ENCODE data around the gene CCDC171. TPM values are rescaled to one million over a fixed set of nuclear protein-coding genes. Genes with fewer than 3 reads are reported as not detected.
"Not testable (repeated sequence)": the region's sequence is repeated elsewhere in the genome, so short reads cannot be mapped to it uniquely, and the experiment has no call there.

CCDC171 gene
- total and polyA plus RNA-seq, 4 experiments from 2014 or later: 0.11 to 1.9 (median 1.0) TPM

DNA sequence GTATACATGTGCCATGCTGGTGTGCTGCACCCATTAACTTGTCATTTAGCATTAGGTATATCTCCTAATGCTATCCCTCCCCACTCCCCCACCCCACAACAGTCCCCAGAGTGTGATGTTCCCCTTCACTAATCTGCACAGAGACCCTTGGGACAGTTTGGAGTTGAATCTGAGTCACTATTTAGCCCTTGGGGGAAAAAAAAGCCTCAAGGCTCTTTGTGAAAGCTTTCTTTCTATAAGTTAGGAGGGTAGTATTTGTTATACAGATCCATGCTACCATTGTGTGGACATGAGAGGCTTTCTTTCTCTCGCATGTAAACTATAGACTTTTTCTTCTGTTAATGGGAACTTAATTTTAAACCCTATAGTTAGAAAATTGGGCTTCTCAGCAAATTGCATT, 40.1 kb downstream of the CCDC171 start:
- DNase-seq; H3K27ac ChIP-seq (ENCODE audit: low read depth, low read length); H3K36me3 ChIP-seq (ENCODE audit: insufficient read depth, low read length); H3K36me3 Mint-ChIP-seq; POLR2A ChIA-PET (ENCODE audit: partially characterized antibody); H3K27ac Mint-ChIP-seq; CTCF ChIA-PET (ENCODE audit: partially characterized antibody); H3K27me3 Mint-ChIP-seq; H3K9me3 ChIP-seq (ENCODE audit: control insufficient read depth in 1 of 2, low read length in 2 of 2); H3K4me3 Mint-ChIP-seq; H3K4me1 ChIP-seq (ENCODE audit: insufficient read depth, low read length); H3K4me1 Mint-ChIP-seq; H3K4me3 ChIP-seq (ENCODE audit: low read length in 2 of 2); intact Hi-C loops (cut with micrococcal nuclease); H3K27me3 ChIP-seq (ENCODE audit: insufficient read depth, low read length): not testable (repeated sequence)
- H3K9me3 Mint-ChIP-seq: peaks cover 0 to 13% (median 4%) of the 10 kb centered on the region in 8 donors

DNA sequence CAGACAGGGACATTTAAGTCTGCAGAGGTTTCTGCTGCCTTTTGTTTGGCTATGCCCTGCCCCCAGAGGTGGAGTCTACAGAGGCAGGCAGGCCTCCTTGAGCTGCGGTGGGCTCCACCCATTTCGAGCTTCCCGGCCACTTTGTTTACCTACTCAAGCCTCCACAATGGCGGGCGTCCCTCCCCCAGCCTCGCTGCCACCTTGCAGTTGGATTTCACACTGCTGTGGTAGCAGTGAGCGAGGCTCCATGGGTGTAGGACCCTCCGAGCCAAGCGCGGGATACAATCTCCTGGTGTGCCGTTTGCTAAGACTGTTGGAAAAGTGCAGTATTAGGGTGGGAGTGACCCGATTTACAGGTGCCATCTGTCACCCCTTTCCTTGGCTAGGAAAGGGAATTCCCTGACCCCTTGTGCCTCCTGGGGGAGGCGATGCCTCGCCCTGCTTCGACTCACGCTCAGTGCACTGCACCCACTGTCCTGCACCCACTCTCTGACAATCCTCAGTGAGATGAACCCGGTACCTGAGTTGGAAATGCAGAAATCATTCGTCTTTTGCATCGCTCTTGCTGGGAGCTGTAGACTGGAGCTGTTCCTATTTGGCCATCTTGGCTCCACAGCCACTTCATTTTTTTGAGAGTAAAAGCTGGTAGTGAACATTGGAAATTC, 48.0 kb downstream of the CCDC171 start:
- H3K27me3 ChIP-seq (ENCODE audit: insufficient read depth, low read length); H3K27ac Mint-ChIP-seq; H3K4me3 ChIP-seq (ENCODE audit: low read length in 2 of 2); DNase-seq; H3K27me3 Mint-ChIP-seq; H3K27ac ChIP-seq (ENCODE audit: low read depth, low read length); intact Hi-C loops (cut with micrococcal nuclease); H3K4me3 Mint-ChIP-seq; H3K9me3 ChIP-seq (ENCODE audit: control insufficient read depth in 1 of 2, low read length in 2 of 2); H3K4me1 Mint-ChIP-seq; H3K36me3 ChIP-seq (ENCODE audit: insufficient read depth, low read length); H3K4me1 ChIP-seq (ENCODE audit: insufficient read depth, low read length): not testable (repeated sequence)
- POLR2A ChIA-PET (ENCODE audit: partially characterized antibody): interaction anchor here (0.6 kb wide), 1 partner anchor 89 kb away, joined by 3 read pairs; no protein-coding TSS in a partner anchor
- CTCF ChIA-PET (ENCODE audit: partially characterized antibody): interaction anchor here (0.9 kb wide), 1 partner anchor 17 kb away, joined by 3 read pairs; no protein-coding TSS in a partner anchor
- H3K9me3 Mint-ChIP-seq: peaks cover 2 to 22% (median 13%) of the 10 kb centered on the region in 8 donors
- H3K36me3 Mint-ChIP-seq: peaks cover 8 to 22% of the 10 kb centered on the region in 2 donors

GRCh38 chr9:15606643-15607472, 54.0 kb downstream of the CCDC171 start:
- ChIA-PET CTCF (ENCODE audit: partially characterized antibody) (interaction anchor here (0.6 to 3.0 kb wide), 16 partner anchors 11 to 503 kb away, joined by 3 to 47 read pairs (median 4); partner anchors contain the start of genes CCDC171 and SNAPC3), POLR2A (ENCODE audit: partially characterized antibody) (no interaction called here)
- intact Hi-C loops (cut with micrococcal nuclease): loop anchor here (1.0 to 5.0 kb wide), 8 partner anchors 54 to 503 kb away; partner anchors contain the start of genes CCDC171, PSIP1 and SNAPC3
- Histone ChIP-seq H3K4me3 (ENCODE audit: low read length in 2 of 2) (no peak overlapping the region), H3K36me3 (ENCODE audit: insufficient read depth, low read length) (no peaks in the 10 kb centered on the region), H3K27me3 (ENCODE audit: insufficient read depth, low read length) (no peaks in the 10 kb centered on the region), H3K4me1 (ENCODE audit: insufficient read depth, low read length) (no peaks in the 10 kb centered on the region), H3K27ac (ENCODE audit: low read depth, low read length) (no peak overlapping the region), H3K9me3 (ENCODE audit: control insufficient read depth in 1 of 2, low read length in 2 of 2) (no peaks in the 10 kb centered on the region)
- Mint-ChIP-seq H3K4me3 (no peak overlapping the region), H3K36me3 (no peaks in the 10 kb centered on the region), H3K4me1 (no peaks in the 10 kb centered on the region), H3K9me3 (no peaks in the 10 kb centered on the region), H3K27ac (no peak overlapping the region), H3K27me3 (no peaks in the 10 kb centered on the region)
- DNase-seq: peak in 4 of 5 donors; percentile 54 to 66 (median 60)

- no peak for DNase-seq
- Histone ChIP-seq H3K4me1 (ENCODE audit: insufficient read depth, low read length) (no peaks in the 10 kb centered on the region), H3K27me3 (ENCODE audit: insufficient read depth, low read length) (no peaks in the 10 kb centered on the region), H3K4me3 (ENCODE audit: low read length in 2 of 2) (no peak overlapping the region), H3K9me3 (ENCODE audit: control insufficient read depth in 1 of 2, low read length in 2 of 2) (no peaks in the 10 kb centered on the region), H3K27ac (ENCODE audit: low read depth, low read length) (no peak overlapping the region), H3K36me3 (ENCODE audit: insufficient read depth, low read length) (no peaks in the 10 kb centered on the region)
- H3K4me1 Mint-ChIP-seq: no peaks in the 10 kb centered on the region
- POLR2A ChIA-PET (ENCODE audit: partially characterized antibody): no interaction called here
- H3K36me3 Mint-ChIP-seq: no peaks in the 10 kb centered on the region
- no peak overlapping the region for H3K27ac Mint-ChIP-seq
- CTCF ChIA-PET (ENCODE audit: partially characterized antibody): no interaction called here
- H3K4me3 Mint-ChIP-seq: no peak overlapping the region
- H3K9me3 Mint-ChIP-seq: no peaks in the 10 kb centered on the region
- intact Hi-C loops (cut with micrococcal nuclease): no loop called here
- no peaks in the 10 kb centered on the region for H3K27me3 Mint-ChIP-seq
These were observed 60.1 kb downstream of the CCDC171 start for GRCh38 chr9:15612962-15613361.

DNA sequence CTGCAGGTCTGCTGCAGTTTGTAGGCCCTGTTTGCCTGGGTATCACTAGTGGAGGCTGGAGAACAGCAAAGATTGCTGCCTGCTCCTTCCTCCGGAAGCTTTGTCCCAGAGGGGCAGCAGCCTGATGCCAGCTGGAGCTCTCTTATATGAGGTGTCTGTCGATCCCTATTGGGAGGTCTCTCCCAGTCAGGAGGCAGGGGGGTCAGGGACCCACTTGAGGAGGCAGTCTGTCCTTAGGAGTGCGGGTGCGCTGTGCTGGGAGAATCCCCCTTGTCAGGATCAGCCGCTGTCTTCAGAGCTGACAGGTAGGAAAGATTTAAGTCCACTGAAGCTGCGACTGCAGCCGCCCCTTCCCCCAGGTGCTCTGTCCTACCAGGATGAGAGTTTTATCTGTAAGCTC, 64.9 kb downstream of the CCDC171 start:
- no peak overlapping the region for H3K4me3 ChIP-seq (ENCODE audit: low read length in 2 of 2)
- no peak overlapping the region for H3K27ac Mint-ChIP-seq
- peaks cover 0 to 4% of the 10 kb centered on the region in 2 donors for H3K36me3 Mint-ChIP-seq
- H3K27ac ChIP-seq (ENCODE audit: low read depth, low read length): no peak overlapping the region
- no peaks in the 10 kb centered on the region for H3K9me3 Mint-ChIP-seq
- H3K9me3 ChIP-seq (ENCODE audit: control insufficient read depth in 1 of 2, low read length in 2 of 2): no peaks in the 10 kb centered on the region
- no peaks in the 10 kb centered on the region for H3K27me3 Mint-ChIP-seq
- intact Hi-C loops (cut with micrococcal nuclease): no loop called here
- no peaks in the 10 kb centered on the region for H3K4me1 Mint-ChIP-seq
- CTCF ChIA-PET (ENCODE audit: partially characterized antibody): interaction anchor here (0.8 to 1.2 kb wide), 2 partner anchors 11 to 17 kb away, joined by 3 to 5 read pairs; no protein-coding TSS in a partner anchor
- no peaks in the 10 kb centered on the region for H3K27me3 ChIP-seq (ENCODE audit: insufficient read depth, low read length)
- DNase-seq: no peak
- no peaks in the 10 kb centered on the region for H3K36me3 ChIP-seq (ENCODE audit: insufficient read depth, low read length)
- POLR2A ChIA-PET (ENCODE audit: partially characterized antibody): no interaction called here
- no peak overlapping the region for H3K4me3 Mint-ChIP-seq
- H3K4me1 ChIP-seq (ENCODE audit: insufficient read depth, low read length): no peaks in the 10 kb centered on the region

DNA sequence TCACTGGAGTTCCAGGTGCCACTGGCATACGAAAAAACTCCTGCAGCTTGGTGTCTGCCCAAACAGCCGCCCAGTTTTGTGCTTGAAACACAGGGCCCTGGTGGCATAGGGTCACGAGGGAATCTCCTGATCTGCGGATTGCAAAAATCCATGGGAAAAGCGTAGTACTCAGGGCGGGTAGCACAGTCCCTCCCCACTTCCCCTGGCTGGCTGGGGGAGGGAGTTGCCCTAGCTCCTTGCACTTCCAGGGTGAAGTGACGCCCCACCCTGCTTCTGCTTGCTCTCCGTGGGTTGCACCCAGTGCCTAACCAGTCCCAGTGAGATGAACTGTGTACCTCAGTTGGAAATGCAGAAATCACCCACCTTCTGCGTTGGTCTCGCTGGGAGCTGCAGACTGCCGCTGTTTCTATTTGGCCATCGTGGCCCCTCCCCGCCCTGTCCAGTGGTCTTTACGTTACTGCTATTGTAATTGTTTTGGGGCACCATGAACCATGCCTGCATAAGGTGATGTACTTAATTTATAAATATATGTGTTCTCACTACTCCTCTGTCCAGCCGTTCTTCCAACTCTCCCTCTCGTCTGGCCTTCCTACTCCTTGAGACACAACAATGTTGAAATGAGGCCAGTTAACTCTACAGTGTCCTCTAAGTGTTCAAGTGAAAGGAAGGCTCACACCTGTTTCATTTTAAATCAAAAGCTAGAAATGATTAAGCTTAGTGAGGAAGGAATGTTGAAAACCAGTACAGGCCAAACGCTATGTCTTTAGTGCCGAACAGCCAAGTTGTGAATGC, 65.9 kb downstream of the CCDC171 start:
- Mint-ChIP-seq H3K9me3 (no peaks in the 10 kb centered on the region), H3K4me1 (no peaks in the 10 kb centered on the region), H3K27ac (no peak overlapping the region), H3K27me3 (no peaks in the 10 kb centered on the region), H3K36me3 (peaks cover 0 to 4% of the 10 kb centered on the region in 2 donors), H3K4me3 (no peak overlapping the region)
- POLR2A ChIA-PET (ENCODE audit: partially characterized antibody): no interaction called here
- Histone ChIP-seq H3K27me3 (ENCODE audit: insufficient read depth, low read length) (no peaks in the 10 kb centered on the region), H3K4me3 (ENCODE audit: low read length in 2 of 2) (no peak overlapping the region), H3K36me3 (ENCODE audit: insufficient read depth, low read length) (no peaks in the 10 kb centered on the region), H3K4me1 (ENCODE audit: insufficient read depth, low read length) (no peaks in the 10 kb centered on the region), H3K9me3 (ENCODE audit: control insufficient read depth in 1 of 2, low read length in 2 of 2) (no peaks in the 10 kb centered on the region), H3K27ac (ENCODE audit: low read depth, low read length) (no peak overlapping the region)
- intact Hi-C loops (cut with micrococcal nuclease): no loop called here
- CTCF ChIA-PET (ENCODE audit: partially characterized antibody): interaction anchor here (0.8 to 1.2 kb wide), 2 partner anchors 12 to 18 kb away, joined by 3 to 5 read pairs; no protein-coding TSS in a partner anchor
- no peak for DNase-seq
